ENCODE measurements around the gene ACTG2. TPM values are rescaled to one million over a fixed set of nuclear protein-coding genes. Genes with fewer than 3 reads are reported as not detected.

ACTG2 gene
- total RNA-seq, 4 donors from 2014 or later = 0.51 to 8.5 (median 3.1) TPM

GRCh38 chr2:73911548-73912208 lies 18.9 kb downstream of the ACTG2 start:
- TF ChIP-seq CTCF (IDR thresholded peaks at IDR 0.05; ENCODE audit: low read depth) = no peak

GRCh38 chr2:73913414-73914054 lies 20.7 kb downstream of the ACTG2 start:
- TF ChIP-seq CTCF (IDR thresholded peaks at IDR 0.05; ENCODE audit: low read depth) = no peak

- TF ChIP-seq CTCF (IDR thresholded peaks at IDR 0.05; ENCODE audit: low read depth) = no peak
Observed at GRCh38 chr2:73914667-73915066, 21.9 kb downstream of the ACTG2 start.

GRCh38 chr2:73915437-73915993 lies 22.7 kb downstream of the ACTG2 start:
- TF ChIP-seq CTCF (IDR thresholded peaks at IDR 0.05; ENCODE audit: low read depth) = no peak

- TF ChIP-seq CTCF (IDR thresholded peaks at IDR 0.05; ENCODE audit: low read depth) = no peak
Observed at GRCh38 chr2:73916666-73917065, 23.9 kb downstream of the ACTG2 start.

- TF ChIP-seq CTCF (IDR thresholded peaks at IDR 0.05; ENCODE audit: low read depth) = no peak
Observed at GRCh38 chr2:73917296-73917695, 24.5 kb downstream of the ACTG2 start.

GRCh38 chr2:73917696-73918207 lies 24.9 kb downstream of the ACTG2 start:
- no peak for TF ChIP-seq CTCF (IDR thresholded peaks at IDR 0.05; ENCODE audit: low read depth)

Measured in subcutaneous adipose tissue (tissue), 4 donors.